ENCODE results near the gene KRT85. TPM values are rescaled to one million over a fixed set of nuclear protein-coding genes. Genes with fewer than 3 reads are reported as not detected.

KRT85 gene
- total RNA-seq, 4 donors from 2014 or later = not detected

- Histone ChIP-seq H3K36me3 (no peaks in the 10 kb centered on the region), H3K4me1 (peaks cover 0 to 7% (median 5%) of the 10 kb centered on the region in 3 donors), H3K9me3 (no peaks in the 10 kb centered on the region), H3K27me3 (no peaks in the 10 kb centered on the region), H3K27ac (no peak overlapping the region), H3K4me3 (no peak overlapping the region)
- no peak for DNase-seq
- no CpG with 5 or more reads among the region's 3 CpGs for WGBS, 2 donors
- intact Hi-C loops (cut with DNase I) = loop anchor here (10.0 kb wide), 1 partner anchor 191 kb away; the partner anchor contains the start of gene KRT74
- TF ChIP-seq CTCF (IDR thresholded peaks at IDR 0.05) = no peak
- no peak for TF ChIP-seq POLR2A (IDR thresholded peaks at IDR 0.05)
These were observed 16.1 kb upstream of the KRT85 start for GRCh38 chr12:52383331-52383730.

- Histone ChIP-seq H3K9me3 (no peaks in the 10 kb centered on the region), H3K4me3 (no peak overlapping the region), H3K27me3 (peaks cover 0 to 5% (median 0%) of the 10 kb centered on the region in 4 donors), H3K36me3 (no peaks in the 10 kb centered on the region), H3K4me1 (peaks cover 0 to 3% (median under 1%) of the 10 kb centered on the region in 3 donors), H3K27ac (no peak overlapping the region)
- 58 to 84% methylated on average over 2 of the region's 2 CpGs for WGBS, 2 donors
- intact Hi-C loops (cut with DNase I) = loop anchor here (10.0 kb wide), 1 partner anchor 192 kb away; the partner anchor contains the start of gene KRT74
- no peak for DNase-seq
- TF ChIP-seq POLR2A (IDR thresholded peaks at IDR 0.05) (no peak), CTCF (IDR thresholded peaks at IDR 0.05) (no peak)
These were observed 15.6 kb upstream of the KRT85 start for GRCh38 chr12:52382854-52383253.

GRCh38 chr12:52381206-52381605 is 13.9 kb upstream of the KRT85 start:
- intact Hi-C loops (cut with DNase I) = loop anchor here (10.0 kb wide), 1 partner anchor 194 kb away; the partner anchor contains the start of gene KRT74
- WGBS, 2 donors = 91 to 96% methylated on average over 4 to 5 of the region's 8 CpGs

GRCh38 chr12:52380271-52380694 is 13.0 kb upstream of the KRT85 start:
- no peak overlapping the region for H3K4me3 ChIP-seq
- DNase-seq = no peak
- intact Hi-C loops (cut with DNase I) = loop anchor here (10.0 kb wide), 1 partner anchor 195 kb away; the partner anchor contains the start of gene KRT74
- WGBS, 2 donors = 38 to 42% methylated on average over 6 to 7 of the region's 15 CpGs
- no peaks in the 10 kb centered on the region for H3K9me3 ChIP-seq
- no peaks in the 10 kb centered on the region for H3K4me1 ChIP-seq
- TF ChIP-seq POLR2A (IDR thresholded peaks at IDR 0.05) (no peak), CTCF (IDR thresholded peaks at IDR 0.05) (peak in 5 of 6 experiments; percentile 46 to 81 (median 60))
- peaks cover 0 to 12% (median 0%) of the 10 kb centered on the region in 4 donors for H3K27me3 ChIP-seq
- no peak overlapping the region for H3K27ac ChIP-seq
- no peaks in the 10 kb centered on the region for H3K36me3 ChIP-seq

More at GRCh38 chr12:52381206-52381605, 13.9 kb upstream of the KRT85 start:
- TF ChIP-seq POLR2A (IDR thresholded peaks at IDR 0.05) (no peak), CTCF (IDR thresholded peaks at IDR 0.05) (no peak)
- no peak for DNase-seq
- Histone ChIP-seq H3K27me3 (peaks cover 0 to 12% (median 0%) of the 10 kb centered on the region in 4 donors), H3K4me3 (no peak overlapping the region), H3K4me1 (no peaks in the 10 kb centered on the region), H3K36me3 (no peaks in the 10 kb centered on the region), H3K9me3 (no peaks in the 10 kb centered on the region), H3K27ac (no peak overlapping the region)

GRCh38 chr12:52379536-52379935 is 12.3 kb upstream of the KRT85 start:
- no peak overlapping the region for H3K4me3 ChIP-seq
- peaks cover 0 to 12% (median 0%) of the 10 kb centered on the region in 4 donors for H3K27me3 ChIP-seq
- 76 to 100% methylated on average over 3 of the region's 6 CpGs for WGBS, 2 donors
- TF ChIP-seq CTCF (IDR thresholded peaks at IDR 0.05) (no peak), POLR2A (IDR thresholded peaks at IDR 0.05) (no peak)
- DNase-seq = no peak
- intact Hi-C loops (cut with DNase I) = loop anchor here (10.0 kb wide), 1 partner anchor 135 kb away; no protein-coding TSS in a partner anchor
- no peaks in the 10 kb centered on the region for H3K4me1 ChIP-seq
- H3K27ac ChIP-seq = no peak overlapping the region
- H3K9me3 ChIP-seq = no peaks in the 10 kb centered on the region
- no peaks in the 10 kb centered on the region for H3K36me3 ChIP-seq

Data from esophagus squamous epithelium (tissue), 5 donors.